ENCODE data around the gene PDE1A.

The PDE1A gene

DNA sequence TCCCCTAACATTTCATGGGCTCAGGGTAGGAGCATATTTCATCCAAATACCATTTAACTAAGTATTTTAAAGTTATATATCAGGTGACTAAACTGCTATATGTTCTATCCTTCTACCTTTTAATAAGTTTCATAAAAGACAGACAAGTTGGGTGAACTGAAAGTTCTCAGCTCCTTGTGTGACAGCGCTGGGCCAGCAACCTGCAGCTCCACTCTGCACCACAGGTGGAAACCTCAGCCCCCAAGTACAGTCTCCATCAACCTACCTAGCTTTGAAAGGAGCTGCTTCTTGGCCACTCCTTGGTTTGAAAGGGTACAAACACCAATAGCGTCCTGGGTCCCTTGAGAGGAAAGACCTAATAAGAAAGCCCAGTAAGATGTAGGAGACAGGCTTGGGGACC, 177.9 kb downstream of the PDE1A start:
- no peak for DNase-seq
- TF ChIP-seq POLR2A (IDR thresholded peaks at IDR 0.05; ENCODE audit: low read length) (no peak), GATA1 (IDR thresholded peaks at IDR 0.05; ENCODE audit: low read depth, low read length) (no peak)

- TF ChIP-seq POLR2A (IDR thresholded peaks at IDR 0.05; ENCODE audit: low read length) (no peak), GATA1 (IDR thresholded peaks at IDR 0.05; ENCODE audit: low read depth, low read length) (no peak)
- no peak for DNase-seq
Observed at GRCh38 chr2:182248362-182248761, 178.5 kb downstream of the PDE1A start.

DNA sequence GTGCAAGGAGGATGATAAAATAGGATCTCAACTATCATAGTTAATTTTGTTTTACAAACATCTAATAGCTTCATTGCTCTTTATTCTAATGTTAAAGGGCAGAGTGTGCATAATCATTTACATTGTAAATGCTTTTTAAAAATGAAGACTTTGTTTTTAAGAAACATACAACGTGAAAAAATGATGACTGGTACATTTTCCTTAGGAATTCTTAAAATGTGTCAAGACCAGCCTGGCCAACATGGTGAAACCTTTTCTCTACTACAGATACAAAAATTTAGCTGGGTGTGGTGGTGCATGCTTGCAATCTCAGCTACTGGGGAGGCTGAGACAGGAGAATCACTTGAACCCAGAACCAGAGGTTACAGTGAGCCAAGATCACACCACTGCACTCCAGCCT, 179.0 kb downstream of the PDE1A start:
- TF ChIP-seq POLR2A (IDR thresholded peaks at IDR 0.05; ENCODE audit: low read length) (no peak), GATA1 (IDR thresholded peaks at IDR 0.05; ENCODE audit: low read depth, low read length) (no peak)
- no peak for DNase-seq

GRCh38 chr2:182245963-182246362, 180.9 kb downstream of the PDE1A start:
- DNase-seq, result no peak
- TF ChIP-seq GATA1 (IDR thresholded peaks at IDR 0.05; ENCODE audit: low read depth, low read length), result no peak

GRCh38 chr2:182242609-182243008, 184.2 kb downstream of the PDE1A start:
- TF ChIP-seq GATA1 (IDR thresholded peaks at IDR 0.05; ENCODE audit: low read depth, low read length) (no peak), POLR2A (IDR thresholded peaks at IDR 0.05; ENCODE audit: low read length) (no peak)
- DNase-seq, result no peak

DNA sequence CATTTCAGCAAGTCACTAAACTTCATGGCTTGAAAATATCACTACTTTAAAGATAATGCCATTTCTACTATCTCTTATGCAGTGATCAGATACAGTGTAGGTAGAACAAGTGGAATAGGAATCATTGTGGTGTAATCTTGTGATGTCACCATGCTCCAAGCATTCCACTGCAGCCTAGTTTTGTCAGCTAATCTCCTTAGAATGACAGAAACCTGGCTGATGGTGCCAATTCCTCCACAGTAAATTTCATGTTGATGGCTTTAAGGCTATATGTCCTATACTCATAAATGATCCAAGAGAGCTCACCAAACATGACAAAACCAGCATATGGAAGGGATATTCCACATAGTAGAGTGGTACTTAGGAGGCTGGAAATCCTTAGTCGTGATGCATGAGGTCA, 184.9 kb downstream of the PDE1A start:
- TF ChIP-seq POLR2A (IDR thresholded peaks at IDR 0.05; ENCODE audit: low read length) (no peak), GATA1 (IDR thresholded peaks at IDR 0.05; ENCODE audit: low read depth, low read length) (no peak)
- DNase-seq, result no peak

GRCh38 chr2:182240862-182241371, 185.9 kb downstream of the PDE1A start:
- TF ChIP-seq POLR2A (IDR thresholded peaks at IDR 0.05; ENCODE audit: low read length), result no peak
- no peak for TF ChIP-seq GATA1 (IDR thresholded peaks at IDR 0.05; ENCODE audit: low read depth, low read length)
- DNase-seq, result peak; percentile 8 to 26

DNA sequence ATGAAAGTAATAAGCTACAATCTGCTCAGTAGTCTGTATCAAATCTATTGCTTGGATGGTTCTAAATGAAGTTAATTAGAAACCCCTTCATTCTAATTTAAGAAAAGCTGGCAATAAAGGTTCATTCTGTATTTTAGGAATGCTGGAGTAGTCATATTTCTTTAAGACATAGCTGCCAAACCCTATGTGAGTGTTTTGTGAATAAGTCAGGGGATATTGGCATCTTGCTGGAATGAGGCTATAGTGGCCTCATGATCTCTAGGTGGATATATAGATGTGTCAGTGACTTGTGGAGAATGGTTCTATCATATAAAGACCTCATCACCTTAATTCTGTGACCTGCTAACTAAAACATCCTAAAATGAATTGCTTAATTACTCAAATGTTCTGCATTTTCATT, 196.3 kb downstream of the PDE1A start:
- TF ChIP-seq GATA1 (IDR thresholded peaks at IDR 0.05; ENCODE audit: low read depth, low read length) (no peak), POLR2A (IDR thresholded peaks at IDR 0.05; ENCODE audit: low read length) (no peak)
- no peak for DNase-seq

- TF ChIP-seq POLR2A (IDR thresholded peaks at IDR 0.05; ENCODE audit: low read length), result no peak
- TF ChIP-seq GATA1 (IDR thresholded peaks at IDR 0.05; ENCODE audit: low read depth, low read length), result no peak
- no peak for DNase-seq
Observed at GRCh38 chr2:182229297-182229696, 197.5 kb downstream of the PDE1A start.

GRCh38 chr2:182228741-182229140, 198.1 kb downstream of the PDE1A start:
- no peak for DNase-seq

DNA sequence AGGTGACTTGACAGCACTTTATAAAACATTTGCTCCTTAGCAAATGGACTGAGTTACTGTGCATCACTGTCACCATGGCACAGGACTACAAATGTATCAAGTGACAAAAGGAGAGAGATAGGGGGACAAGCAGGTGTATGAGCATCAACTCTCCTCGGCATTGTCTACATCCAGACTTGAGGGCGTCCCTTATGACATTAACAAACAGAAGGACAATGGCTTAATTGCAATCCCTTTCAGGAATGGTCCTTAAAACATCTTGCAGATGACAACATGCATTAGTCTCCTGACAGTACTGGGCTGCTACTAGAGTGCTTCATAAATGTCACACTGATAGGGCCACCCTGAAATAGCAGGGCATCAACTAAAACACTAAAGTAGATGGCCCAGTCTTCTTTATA, 198.8 kb downstream of the PDE1A start:
- no peak for TF ChIP-seq POLR2A (IDR thresholded peaks at IDR 0.05; ENCODE audit: low read length)
- no peak for TF ChIP-seq GATA1 (IDR thresholded peaks at IDR 0.05; ENCODE audit: low read depth, low read length)
- DNase-seq, result no peak

More at GRCh38 chr2:182228741-182229140, 198.1 kb downstream of the PDE1A start:
- TF ChIP-seq GATA1 (IDR thresholded peaks at IDR 0.05; ENCODE audit: low read depth, low read length), result no peak
- no peak for TF ChIP-seq POLR2A (IDR thresholded peaks at IDR 0.05; ENCODE audit: low read length)

DNA sequence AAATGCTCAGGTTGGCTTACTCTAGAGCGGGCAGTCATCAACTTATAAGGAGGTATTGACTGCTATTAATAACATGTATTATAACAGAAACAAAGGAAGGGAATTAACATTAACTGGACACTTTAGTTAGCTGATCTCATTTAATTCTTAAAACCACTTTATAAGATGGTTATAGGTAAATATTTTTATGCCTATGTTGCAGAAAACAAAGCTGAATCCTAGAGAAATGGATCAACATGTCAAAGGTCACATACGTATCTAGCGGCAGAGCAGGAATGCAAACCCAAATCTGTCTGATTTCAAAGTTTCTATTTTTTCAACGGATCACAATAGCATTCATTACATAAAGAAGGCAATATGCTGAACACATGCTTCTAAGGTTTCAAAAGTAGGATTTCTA, 200.0 kb downstream of the PDE1A start:
- DNase-seq, result no peak
- no peak for TF ChIP-seq GATA1 (IDR thresholded peaks at IDR 0.05; ENCODE audit: low read depth, low read length)
- no peak for TF ChIP-seq POLR2A (IDR thresholded peaks at IDR 0.05; ENCODE audit: low read length)

DNA sequence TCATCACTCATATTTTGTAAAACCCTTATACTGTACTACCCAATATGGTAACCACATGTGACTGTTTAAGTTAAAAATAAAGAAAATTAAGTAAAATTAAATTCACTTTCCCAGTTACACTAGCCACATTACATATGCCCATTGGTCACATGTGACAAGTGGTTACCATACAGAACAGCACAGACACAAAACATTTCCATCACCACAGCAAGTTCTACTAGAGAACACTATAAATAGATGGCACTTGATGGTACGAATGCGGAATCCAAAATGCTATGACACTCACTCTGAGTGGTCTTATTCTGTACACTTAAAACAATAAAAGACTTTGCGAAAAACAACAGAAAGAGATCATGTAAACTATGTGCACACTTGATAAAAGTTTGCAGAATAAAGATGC, 202.2 kb downstream of the PDE1A start:
- no peak for TF ChIP-seq POLR2A (IDR thresholded peaks at IDR 0.05; ENCODE audit: low read length)
- no peak for TF ChIP-seq GATA1 (IDR thresholded peaks at IDR 0.05; ENCODE audit: low read depth, low read length)
- no peak for DNase-seq

DNA sequence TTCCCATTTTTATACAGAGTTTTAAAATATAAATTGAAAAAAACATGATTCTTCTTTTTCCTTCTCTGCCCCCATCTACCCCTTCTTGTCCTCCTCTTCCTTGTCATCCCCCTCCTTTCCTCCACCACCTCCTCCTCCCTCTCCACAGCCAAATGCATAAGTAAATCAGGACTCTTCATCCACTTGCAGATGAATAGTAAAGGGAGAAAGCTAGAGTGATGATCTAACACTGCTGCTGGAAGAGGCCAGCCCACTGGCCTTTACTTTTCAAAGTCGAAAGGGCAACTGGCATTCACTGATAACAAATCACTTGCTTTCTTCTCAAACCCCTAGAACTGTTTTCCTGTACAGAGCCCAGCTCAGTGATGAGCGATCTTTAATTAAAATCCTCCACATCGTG, 205.8 kb downstream of the PDE1A start:
- no peak for DNase-seq
- no peak for TF ChIP-seq GATA1 (IDR thresholded peaks at IDR 0.05; ENCODE audit: low read depth, low read length)
- no peak for TF ChIP-seq POLR2A (IDR thresholded peaks at IDR 0.05; ENCODE audit: low read length)

DNA sequence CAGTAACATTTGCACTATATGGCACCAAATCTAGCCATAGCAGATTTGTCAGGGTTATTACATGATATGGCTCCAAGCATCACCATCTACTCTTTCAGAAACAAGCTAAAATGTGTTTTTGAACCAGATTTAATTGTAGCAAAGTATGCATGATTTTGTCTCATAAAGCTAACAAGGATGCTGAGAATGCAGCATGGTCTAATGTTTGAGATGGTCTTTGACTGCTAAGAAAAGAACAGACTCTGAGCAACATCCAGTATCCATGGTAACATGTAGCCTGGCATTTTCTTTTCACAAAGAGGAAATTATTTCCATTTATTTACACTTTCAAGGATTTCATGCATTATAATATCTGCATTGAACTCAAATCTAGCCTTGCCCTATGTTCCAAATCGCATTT, 206.5 kb downstream of the PDE1A start:
- DNase-seq, result no peak
- TF ChIP-seq POLR2A (IDR thresholded peaks at IDR 0.05; ENCODE audit: low read length), result no peak
- TF ChIP-seq GATA1 (IDR thresholded peaks at IDR 0.05; ENCODE audit: low read depth, low read length), result no peak

GRCh38 chr2:182210669-182211068, 216.2 kb downstream of the PDE1A start:
- TF ChIP-seq POLR2A (IDR thresholded peaks at IDR 0.05; ENCODE audit: low read length) (no peak), GATA1 (IDR thresholded peaks at IDR 0.05; ENCODE audit: low read depth, low read length) (no peak)
- no peak for DNase-seq
